Muscle of back (tissue), 11 donors: Measurements from ENCODE around the gene FADS2. TPM values are rescaled to one million over a fixed set of nuclear protein-coding genes. Genes with fewer than 3 reads are reported as not detected.
A peak's percentile ranks its signal among the peaks of the same experiment; 100 is the strongest.
"Not testable (repeated sequence)": the region's sequence is repeated elsewhere in the genome, so short reads cannot be mapped to it uniquely, and the experiment has no call there.

ENCODE experiments used
- DNase-seq, 3 donors: peaks; one replicate each; pipeline versions ENCODE4 v3.0.0 to v3.0.0-alpha.2; 2013
- polyA plus RNA-seq, 10 donors: library from polyadenylated mRNA; unstranded; fragments of 120-200 nt; gene quantifications; one replicate each; pipeline ENCODE4 v1.2.1, GENCODE V29; 2013; ENCODE audit not compliant: insufficient read length in 10 of 10

The FADS2 gene
- polyA plus RNA-seq, 10 donors: 75.7 to 121 (median 87.4) TPM

DNA sequence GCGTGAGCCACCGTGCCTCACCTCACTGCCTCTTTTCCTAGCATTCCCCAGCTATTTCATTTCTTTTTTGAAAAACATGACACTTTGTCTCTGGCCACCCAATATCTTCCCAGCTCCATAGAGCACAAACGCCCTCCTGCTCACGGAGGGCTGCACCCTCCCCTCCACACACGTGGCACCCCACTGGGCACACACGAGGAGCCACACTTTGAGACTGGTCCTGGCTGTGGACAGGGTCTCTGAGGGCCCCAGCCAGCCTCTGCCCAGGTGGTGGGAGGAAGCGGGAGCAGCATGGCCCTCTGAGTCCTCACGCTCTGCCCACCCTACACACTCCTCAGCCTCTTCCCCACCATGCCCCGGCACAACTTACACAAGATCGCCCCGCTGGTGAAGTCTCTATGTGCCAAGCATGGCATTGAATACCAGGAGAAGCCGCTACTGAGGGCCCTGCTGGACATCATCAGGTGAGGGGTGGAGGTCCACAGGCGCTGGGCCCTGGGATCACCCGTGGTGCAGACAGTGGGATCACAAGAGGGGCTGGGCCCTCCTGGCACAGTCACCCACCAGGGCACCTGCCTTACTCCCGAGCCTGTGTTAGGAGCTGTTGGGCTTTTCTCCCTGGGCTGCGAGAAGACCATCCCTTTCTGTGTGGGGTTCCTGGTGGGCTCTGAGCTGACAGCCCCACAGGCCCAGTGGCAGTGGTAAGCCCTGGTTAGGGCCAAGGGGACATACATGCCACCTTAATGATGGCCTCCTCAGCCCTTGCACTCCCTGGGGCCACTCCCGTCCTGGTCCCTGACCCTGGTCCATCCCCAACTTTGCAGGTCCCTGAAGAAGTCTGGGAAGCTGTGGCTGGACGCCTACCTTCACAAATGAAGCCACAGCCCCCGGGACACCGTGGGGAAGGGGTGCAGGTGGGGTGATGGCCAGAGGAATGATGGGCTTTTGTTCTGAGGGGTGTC, 37.0 kb downstream of the FADS2 start:
- DNase-seq: no peak

DNA sequence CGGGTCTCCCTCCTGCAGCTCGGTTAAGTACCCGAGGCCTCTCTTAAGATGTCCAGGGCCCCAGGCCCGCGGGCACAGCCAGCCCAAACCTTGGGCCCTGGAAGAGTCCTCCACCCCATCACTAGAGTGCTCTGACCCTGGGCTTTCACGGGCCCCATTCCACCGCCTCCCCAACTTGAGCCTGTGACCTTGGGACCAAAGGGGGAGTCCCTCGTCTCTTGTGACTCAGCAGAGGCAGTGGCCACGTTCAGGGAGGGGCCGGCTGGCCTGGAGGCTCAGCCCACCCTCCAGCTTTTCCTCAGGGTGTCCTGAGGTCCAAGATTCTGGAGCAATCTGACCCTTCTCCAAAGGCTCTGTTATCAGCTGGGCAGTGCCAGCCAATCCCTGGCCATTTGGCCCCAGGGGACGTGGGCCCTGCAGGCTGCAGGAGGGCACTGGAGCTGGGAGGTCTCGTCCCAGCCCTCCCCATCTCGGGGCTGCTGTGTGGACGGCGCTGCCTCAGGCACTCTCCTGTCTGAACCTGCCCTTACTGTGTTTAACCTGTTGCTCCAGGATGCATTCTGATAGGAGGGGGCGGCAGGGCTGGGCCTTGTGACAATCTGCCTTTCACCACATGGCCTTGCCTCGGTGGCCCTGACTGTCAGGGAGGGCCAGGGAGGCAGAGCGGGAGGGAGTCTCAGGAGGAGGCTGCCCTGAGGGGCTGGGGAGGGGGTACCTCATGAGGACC, 38.3 kb downstream of the FADS2 start:
- no peak for DNase-seq

DNA sequence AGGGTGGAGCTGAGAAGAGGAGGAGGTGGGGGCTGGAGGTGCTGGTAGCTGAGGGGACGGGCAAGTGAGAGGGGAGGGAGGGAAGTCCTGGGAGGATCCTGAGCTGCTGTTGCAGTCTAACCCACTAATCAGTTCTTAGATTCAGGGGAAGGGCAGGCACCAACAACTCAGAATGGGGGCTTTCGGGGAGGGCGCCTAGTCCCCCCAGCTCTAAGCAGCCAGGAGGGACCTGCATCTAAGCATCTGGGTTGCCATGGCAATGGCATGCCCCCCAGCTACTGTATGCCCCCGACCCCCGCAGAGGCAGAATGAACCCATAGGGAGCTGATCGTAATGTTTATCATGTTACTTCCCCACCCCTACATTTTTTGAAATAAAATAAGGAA, 38.9 kb downstream of the FADS2 start:
- no peak for DNase-seq

DNA sequence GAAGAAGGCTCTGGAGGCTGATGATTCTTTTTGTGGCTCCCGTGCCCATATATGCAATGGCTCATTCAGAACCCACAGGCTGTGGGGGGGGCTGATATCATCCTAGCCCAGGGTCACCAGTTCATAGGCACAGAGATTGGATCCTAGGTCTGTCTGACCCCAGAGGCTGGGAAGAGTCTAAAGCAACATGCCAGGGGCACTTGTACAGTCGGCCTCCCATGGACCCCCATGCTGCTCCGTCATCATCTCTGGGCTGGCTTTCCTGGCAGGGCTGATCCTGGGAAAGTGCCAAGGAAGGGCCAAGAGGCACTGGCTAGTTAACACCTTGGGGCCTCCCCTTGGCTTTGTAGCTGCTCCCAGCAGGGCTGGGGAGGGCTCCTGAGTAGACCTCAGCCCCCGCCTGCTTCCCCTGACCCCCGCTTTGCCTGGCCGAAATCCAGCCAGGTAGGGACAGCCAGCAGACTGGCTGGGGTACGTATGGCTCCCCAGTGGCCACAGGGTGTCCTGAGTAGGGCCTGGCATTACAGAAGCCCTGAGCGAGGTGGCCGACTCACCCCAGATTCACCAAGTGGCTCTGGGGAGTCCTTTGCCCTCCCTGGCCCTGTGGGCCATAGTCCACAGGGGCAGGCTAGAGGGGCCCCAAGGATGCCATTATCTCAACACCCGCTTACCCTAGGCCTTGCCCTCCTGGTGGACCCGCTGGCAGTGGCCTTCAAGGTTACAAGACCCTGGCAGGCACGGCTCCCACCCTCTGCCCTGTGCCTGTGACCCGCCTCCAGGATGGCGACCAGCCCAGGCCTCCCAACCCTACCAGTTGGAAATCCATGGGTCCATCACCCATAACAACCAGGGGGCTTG, 40.7 kb downstream of the FADS2 start:
- DNase-seq: no peak

DNA sequence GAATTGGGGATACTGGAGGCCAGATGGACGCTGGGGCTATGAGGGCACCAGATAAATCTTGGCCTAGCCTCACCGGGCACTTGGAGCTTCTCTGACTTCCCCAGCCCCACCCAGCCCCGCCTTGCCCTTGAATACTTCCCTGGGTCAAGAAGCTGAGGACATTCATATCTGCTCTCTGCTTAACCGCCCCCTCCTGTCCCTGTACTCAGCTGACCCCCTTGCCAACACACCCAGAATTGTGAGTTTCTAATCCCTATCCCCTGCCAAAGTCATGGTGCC, 41.3 kb downstream of the FADS2 start:
- DNase-seq: no peak

GRCh38 chr11:61869708-61870451, 41.8 kb downstream of the FADS2 start:
- no peak for DNase-seq

GRCh38 chr11:61870541-61871031, 42.5 kb downstream of the FADS2 start:
- DNase-seq: peak in 1 of 3 donors; percentile 70

DNA sequence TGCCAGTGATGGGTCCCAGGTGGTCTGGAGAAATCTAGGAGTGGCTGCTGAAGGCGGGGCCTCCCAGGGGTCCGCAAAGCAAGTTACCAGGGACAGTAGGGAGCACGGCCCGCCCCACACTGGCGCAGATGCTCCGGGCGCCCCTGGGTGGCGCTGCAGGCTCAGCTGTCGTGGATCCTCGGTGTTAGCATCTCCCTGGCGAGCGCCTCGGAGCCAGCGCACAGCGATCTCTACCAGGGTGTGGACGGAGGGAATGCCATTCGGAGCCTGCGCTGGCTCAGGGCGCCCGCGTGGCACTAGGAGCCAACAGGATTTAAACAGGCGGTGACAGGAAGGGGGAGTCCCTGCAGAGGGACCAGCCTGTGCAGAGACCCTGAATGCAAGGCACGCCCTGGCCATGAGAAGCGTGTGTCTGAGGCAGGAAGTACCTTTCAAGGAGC, 43.1 kb downstream of the FADS2 start:
- peak; percentile 60 to 91 (median 85) for DNase-seq

DNA sequence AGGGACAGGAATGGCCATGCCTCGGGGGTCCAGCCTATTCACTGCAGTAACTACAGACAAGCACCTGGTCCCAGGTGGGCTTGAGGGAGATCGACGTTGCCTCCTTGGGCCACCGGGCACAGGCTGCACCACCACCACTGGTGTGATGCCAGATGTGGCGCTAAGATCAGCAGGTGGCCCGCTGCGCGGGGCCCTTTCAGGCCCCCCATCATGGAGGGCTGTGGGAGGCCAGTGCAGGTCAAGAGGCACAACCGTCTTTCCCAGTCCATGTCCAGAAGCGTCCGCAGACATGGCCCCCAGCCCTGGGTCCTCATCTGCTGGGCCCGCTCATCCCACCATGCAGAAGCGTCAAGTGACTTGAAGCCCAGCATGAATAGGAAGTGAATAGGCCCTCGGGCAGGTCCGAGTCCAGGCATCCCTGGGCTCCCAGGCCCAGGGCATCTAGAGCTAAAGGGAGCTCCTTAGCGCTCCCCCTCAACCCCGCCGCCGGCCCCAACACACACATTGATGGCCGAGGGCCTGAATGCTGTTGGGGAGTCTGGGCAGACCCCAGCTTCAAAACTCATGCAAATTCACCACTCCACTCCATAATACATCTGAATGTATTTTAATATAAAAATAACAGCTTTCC, 45.0 kb downstream of the FADS2 start:
- no peak for DNase-seq

GRCh38 chr11:61873588-61874376, 45.7 kb downstream of the FADS2 start:
- no peak for DNase-seq

DNA sequence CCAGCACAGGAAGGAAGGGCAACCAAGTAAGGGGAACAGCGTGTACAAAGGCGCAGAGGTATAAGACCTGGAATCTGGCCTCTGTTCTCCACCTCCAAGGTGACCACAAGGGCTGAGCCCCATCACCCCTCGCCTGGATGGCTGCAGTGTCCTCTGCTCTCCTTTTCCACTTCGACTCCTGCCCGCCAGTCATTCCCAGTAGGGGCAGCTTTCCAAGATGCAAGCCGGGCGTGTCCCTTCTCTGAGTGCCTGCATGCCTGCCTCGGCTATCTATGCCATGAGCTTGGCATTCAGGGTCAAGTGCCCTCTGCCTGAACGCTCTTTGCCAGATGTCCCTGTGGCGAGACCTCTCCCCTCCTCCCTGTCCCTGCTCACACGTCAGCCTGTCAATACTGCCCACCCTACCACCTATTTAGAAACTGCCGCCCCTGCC, 46.3 kb downstream of the FADS2 start:
- no peak for DNase-seq

- DNase-seq: no peak
These were observed 46.8 kb downstream of the FADS2 start for GRCh38 chr11:61874853-61875252.

GRCh38 chr11:61875698-61876097, 47.6 kb downstream of the FADS2 start:
- no peak for DNase-seq

- DNase-seq: no peak
These were observed 51.1 kb downstream of the FADS2 start for GRCh38 chr11:61879152-61879551.

- DNase-seq: no peak
These were observed 51.9 kb downstream of the FADS2 start for GRCh38 chr11:61880031-61880430.

DNA sequence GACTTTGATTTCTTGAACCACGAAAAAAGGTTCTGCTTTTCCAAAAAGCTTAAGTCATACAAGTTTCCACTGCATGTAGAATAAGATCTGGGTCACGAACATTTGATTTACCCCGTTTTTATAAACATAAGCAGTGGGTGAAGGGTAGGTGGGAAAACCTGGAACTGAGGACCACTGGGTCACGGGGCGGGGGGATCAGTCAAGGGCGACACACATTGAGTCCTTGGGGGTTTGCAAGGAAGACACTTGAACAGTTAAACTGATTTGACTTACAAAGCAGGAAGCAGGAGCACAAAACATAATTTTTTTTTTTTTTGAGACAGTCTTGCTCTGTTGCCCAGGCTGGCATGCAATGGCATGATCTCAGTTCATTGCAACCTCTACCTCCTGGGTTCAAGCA, 52.4 kb downstream of the FADS2 start:
- no peak for DNase-seq

- no peak for DNase-seq
These were observed 53.3 kb downstream of the FADS2 start for GRCh38 chr11:61881397-61881796.

DNA sequence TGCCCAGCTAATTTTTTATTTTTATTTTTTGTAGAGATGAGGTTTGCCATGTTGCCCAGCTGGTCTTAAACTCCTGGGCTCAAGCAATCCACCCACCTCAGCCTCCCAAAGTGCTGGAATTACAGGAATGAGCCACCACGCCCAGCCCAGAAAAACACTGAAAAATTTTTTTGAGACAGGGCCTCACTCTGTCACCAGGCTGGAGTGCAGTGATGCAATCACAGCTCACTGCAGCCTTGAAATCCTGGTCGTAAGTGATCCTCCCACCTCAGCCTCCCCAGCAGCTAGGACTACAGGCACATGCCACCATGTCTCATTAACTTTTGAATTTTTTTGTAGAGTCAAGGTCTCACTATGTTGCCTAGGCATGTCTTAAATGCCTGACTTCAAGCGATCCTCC, 54.2 kb downstream of the FADS2 start:
- DNase-seq: not testable (repeated sequence)

DNA sequence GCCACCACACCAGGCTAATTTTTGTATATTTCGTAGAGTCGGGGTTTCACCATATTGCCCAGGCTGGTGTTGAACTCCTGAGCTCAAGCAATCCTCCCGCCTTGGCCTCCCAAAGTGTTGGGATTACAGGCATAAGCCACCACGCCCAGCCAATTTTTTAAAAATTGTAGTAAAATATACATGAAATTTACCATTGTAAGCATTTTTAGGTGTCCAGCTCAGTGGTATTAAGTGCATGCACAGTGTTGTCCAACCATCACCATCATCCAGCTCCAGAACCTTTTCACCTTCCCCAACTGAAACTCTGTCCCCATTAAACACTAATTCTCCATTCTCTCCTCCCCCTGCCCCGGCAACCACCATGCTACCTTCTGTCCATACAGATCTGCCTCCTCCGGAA, 54.8 kb downstream of the FADS2 start:
- DNase-seq: no peak

GRCh38 chr11:61883327-61883726, 55.2 kb downstream of the FADS2 start:
- DNase-seq: no peak
